ENCODE results near the gene FAM53A. TPM values are rescaled to one million over a fixed set of nuclear protein-coding genes. Genes with fewer than 3 reads are reported as not detected.

The FAM53A gene
- total and polyA plus RNA-seq, 4 donors, result 0.44 to 2.2 (median 0.97) TPM

DNA sequence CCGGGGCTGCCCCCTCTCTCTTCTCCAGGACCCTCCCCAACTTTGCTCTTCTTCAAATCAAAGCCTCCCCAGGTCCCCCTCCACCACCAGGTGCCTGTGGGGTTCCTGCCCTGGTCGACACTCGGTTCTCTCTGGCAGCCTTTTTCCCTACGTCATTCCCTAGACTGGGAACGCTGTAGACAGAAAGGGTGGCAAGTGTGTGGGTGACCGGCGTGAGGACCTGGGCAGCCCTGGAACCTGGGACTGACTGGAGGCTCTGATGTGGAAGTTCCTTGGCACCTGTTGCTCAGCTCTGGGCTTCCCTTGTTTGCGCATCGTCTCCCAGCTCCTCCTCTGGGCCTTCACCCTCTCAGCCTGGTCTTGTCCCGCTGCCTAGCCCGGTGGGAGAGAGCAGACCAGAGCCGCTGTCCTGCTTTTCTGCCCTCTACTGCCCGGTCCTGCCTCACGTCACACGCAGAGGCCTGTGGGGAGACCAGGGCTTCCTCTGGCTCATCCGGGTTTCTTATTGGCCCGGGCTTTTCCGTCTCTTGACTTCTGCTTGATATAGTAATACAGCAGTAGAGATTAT, 38.5 kb upstream of the FAM53A start:
- H3K27ac ChIP-seq (ENCODE audit: low read depth in 1 of 2, low read length in 2 of 2), result peak overlapping the region; percentile 40 to 55
- no peak for TF ChIP-seq SP1 (IDR thresholded peaks at IDR 0.05)
- no peak for TF ChIP-seq RAD21 (IDR thresholded peaks at IDR 0.05)
- TF ChIP-seq JUND (IDR thresholded peaks at IDR 0.05), result no peak
- no peak for TF ChIP-seq EGR1 (IDR thresholded peaks at IDR 0.05; ENCODE audit: low read depth in 2 of 2)
- no peak for TF ChIP-seq HNF4G (IDR thresholded peaks at IDR 0.05)
- TF ChIP-seq NR2F2 (IDR thresholded peaks at IDR 0.05), result no peak
- no peak for TF ChIP-seq REST (IDR thresholded peaks at IDR 0.05)
- no peak for TF ChIP-seq FOXA1 (IDR thresholded peaks at IDR 0.05)
- TF ChIP-seq, protein P1, sequence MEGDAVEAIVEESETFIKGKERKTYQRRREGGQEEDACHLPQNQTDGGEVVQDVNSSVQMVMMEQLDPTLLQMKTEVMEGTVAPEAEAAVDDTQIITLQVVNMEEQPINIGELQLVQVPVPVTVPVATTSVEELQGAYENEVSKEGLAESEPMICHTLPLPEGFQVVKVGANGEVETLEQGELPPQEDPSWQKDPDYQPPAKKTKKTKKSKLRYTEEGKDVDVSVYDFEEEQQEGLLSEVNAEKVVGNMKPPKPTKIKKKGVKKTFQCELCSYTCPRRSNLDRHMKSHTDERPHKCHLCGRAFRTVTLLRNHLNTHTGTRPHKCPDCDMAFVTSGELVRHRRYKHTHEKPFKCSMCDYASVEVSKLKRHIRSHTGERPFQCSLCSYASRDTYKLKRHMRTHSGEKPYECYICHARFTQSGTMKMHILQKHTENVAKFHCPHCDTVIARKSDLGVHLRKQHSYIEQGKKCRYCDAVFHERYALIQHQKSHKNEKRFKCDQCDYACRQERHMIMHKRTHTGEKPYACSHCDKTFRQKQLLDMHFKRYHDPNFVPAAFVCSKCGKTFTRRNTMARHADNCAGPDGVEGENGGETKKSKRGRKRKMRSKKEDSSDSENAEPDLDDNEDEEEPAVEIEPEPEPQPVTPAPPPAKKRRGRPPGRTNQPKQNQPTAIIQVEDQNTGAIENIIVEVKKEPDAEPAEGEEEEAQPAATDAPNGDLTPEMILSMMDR (IDR thresholded peaks at IDR 0.05; ENCODE audit: low read depth, low read length, missing input control), result no peak
- TF ChIP-seq YY1 (IDR thresholded peaks at IDR 0.05), result no peak
- TF ChIP-seq ATF3 (IDR thresholded peaks at IDR 0.05), result no peak
- TF ChIP-seq FOXA2 (IDR thresholded peaks at IDR 0.05), result no peak
- no peak for TF ChIP-seq HNF4A (conservative IDR thresholded peaks at IDR 0.05)
- TF ChIP-seq, protein P2, sequence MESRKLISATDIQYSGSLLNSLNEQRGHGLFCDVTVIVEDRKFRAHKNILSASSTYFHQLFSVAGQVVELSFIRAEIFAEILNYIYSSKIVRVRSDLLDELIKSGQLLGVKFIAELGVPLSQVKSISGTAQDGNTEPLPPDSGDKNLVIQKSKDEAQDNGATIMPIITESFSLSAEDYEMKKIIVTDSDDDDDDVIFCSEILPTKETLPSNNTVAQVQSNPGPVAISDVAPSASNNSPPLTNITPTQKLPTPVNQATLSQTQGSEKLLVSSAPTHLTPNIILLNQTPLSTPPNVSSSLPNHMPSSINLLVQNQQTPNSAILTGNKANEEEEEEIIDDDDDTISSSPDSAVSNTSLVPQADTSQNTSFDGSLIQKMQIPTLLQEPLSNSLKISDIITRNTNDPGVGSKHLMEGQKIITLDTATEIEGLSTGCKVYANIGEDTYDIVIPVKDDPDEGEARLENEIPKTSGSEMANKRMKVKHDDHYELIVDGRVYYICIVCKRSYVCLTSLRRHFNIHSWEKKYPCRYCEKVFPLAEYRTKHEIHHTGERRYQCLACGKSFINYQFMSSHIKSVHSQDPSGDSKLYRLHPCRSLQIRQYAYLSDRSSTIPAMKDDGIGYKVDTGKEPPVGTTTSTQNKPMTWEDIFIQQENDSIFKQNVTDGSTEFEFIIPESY (IDR thresholded peaks at IDR 0.05), result no peak
- no peak for TF ChIP-seq GABPA (IDR thresholded peaks at IDR 0.05 in 1 of 2, conservative IDR thresholded peaks at IDR 0.05 in 1 of 2)
- H3K36me3 ChIP-seq (ENCODE audit: control insufficient read depth in 4 of 4, insufficient read depth in 3 of 4, low read depth in 1 of 4, low read length in 3 of 4), result no peaks in the 10 kb centered on the region
- 68% methylated on average over 18 of the region's 18 CpGs for whole genome bisulfite sequencing
- no peak for DNase-seq (ENCODE audit: low spot score)
- H3K4me1 ChIP-seq (ENCODE audit: control insufficient read depth in 4 of 4, insufficient read depth in 4 of 4, low read length in 3 of 4), result peaks cover 17 to 49% (median 29%) of the 10 kb centered on the region in 4 donors
- H3K9me3 ChIP-seq (ENCODE audit: control insufficient read depth in 4 of 4, low read length in 3 of 4), result no peaks in the 10 kb centered on the region
- H3K9ac ChIP-seq (ENCODE audit: low read depth in 1 of 2, low read length in 2 of 2), result no peak overlapping the region
- no peak overlapping the region for H3K4me3 ChIP-seq (ENCODE audit: low read depth in 1 of 3, low read length in 3 of 3)
- H3K27me3 ChIP-seq (ENCODE audit: control insufficient read depth in 4 of 4, insufficient read depth in 4 of 4, low read length in 3 of 4), result no peaks in the 10 kb centered on the region
